Activated T-helper 1 cell treated with anti-CD3 and anti-CD28 coated beads, Interleukin-12 subunit alpha, Interleukin-12 subunit beta, Interleukin-2, Interleukin-4 antibody, amounts not matched to agents 30 ng/mL and 10 ng/mL and 1 ng/mL, durations not matched to agents 14 hours and 24 hours and 36 hours (primary cell): Measurements from ENCODE around the gene PTN. TPM values are rescaled to one million over a fixed set of nuclear protein-coding genes. Genes with fewer than 3 reads are reported as not detected.

Experiments used
- DNase-seq: peaks from one replicate; pipeline ENCODE4 v3.0.0; 2021; ENCODE audit warnings: low spot score
- H3K27ac Mint-ChIP-seq: one replicate; pipeline ENCODE4 v1.8.0; 2021; ENCODE audit warnings: mild to moderate bottlenecking, mixed read lengths
- H3K27me3 Mint-ChIP-seq: one replicate; pipeline ENCODE4 v1.8.0; 2022; ENCODE audit warnings: mild to moderate bottlenecking, moderate library complexity, mixed read lengths; ENCODE audit not compliant: insufficient read depth
- H3K36me3 Mint-ChIP-seq: one replicate; pipeline ENCODE4 v1.8.0; 2021; ENCODE audit warnings: low read depth, mixed read lengths
- H3K4me1 Mint-ChIP-seq: one replicate; pipeline ENCODE4 v1.8.0; 2021; ENCODE audit warnings: low read depth, mixed read lengths
- H3K4me3 Mint-ChIP-seq: one replicate; pipeline ENCODE4 v1.8.0; 2021; ENCODE audit warnings: mild to moderate bottlenecking, moderate library complexity, mixed read lengths
- H3K9me3 Mint-ChIP-seq: one replicate; pipeline ENCODE4 v1.8.0; 2021; ENCODE audit warnings: mixed read lengths
- intact Hi-C: fragments of 100-400 bp; cut with micrococcal nuclease; formaldehyde crosslinking; loops from one replicate; pipeline ENCODE4 v1.15.1; 2024
- total RNA-seq: library from RNA; stranded (reverse); gene quantifications from 2 replicates; pipeline ENCODE4 v1.2.3, GENCODE V29; 2022

PTN gene
- total RNA-seq, 1 donor from 2014 or later = not detected

DNA sequence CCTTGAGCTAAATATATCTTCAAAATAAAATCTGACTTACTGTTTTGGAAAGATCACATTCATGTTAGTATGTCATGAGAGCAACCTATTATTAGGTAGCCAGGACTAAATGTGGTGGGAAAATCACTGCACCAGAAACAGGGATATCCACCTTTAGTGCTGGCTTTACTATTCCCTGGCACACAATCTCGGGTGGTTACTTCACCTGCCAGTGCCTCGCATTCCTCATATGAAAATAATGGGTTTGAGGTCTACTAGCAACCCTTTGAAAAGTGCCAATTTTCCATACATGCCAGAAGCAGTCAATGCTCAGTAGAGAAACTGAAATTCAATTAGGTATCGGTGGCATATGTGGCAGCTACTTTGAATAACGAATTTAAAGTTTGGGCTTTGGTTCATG lies 36.8 kb downstream of the PTN start:
- H3K9me3 Mint-ChIP-seq = no peaks in the 10 kb centered on the region
- H3K4me1 Mint-ChIP-seq = no peaks in the 10 kb centered on the region
- DNase-seq = no peak

GRCh38 chr7:137305901-137306621 lies 37.5 kb downstream of the PTN start:
- H3K27ac Mint-ChIP-seq = no peak overlapping the region
- DNase-seq = no peak
- no peaks in the 10 kb centered on the region for H3K36me3 Mint-ChIP-seq
- intact Hi-C loops = no loop called here
- H3K4me1 Mint-ChIP-seq = no peaks in the 10 kb centered on the region
- no peaks in the 10 kb centered on the region for H3K9me3 Mint-ChIP-seq
- no peak overlapping the region for H3K4me3 Mint-ChIP-seq
- H3K27me3 Mint-ChIP-seq = no peaks in the 10 kb centered on the region

More for the DNA sequence above, 36.8 kb downstream of the PTN start:
- no peak overlapping the region for H3K27ac Mint-ChIP-seq
- H3K4me3 Mint-ChIP-seq = no peak overlapping the region
- H3K36me3 Mint-ChIP-seq = no peaks in the 10 kb centered on the region
- no peaks in the 10 kb centered on the region for H3K27me3 Mint-ChIP-seq
- intact Hi-C loops = no loop called here

- no peaks in the 10 kb centered on the region for H3K27me3 Mint-ChIP-seq
- H3K4me3 Mint-ChIP-seq = no peak overlapping the region
- no peaks in the 10 kb centered on the region for H3K36me3 Mint-ChIP-seq
- no peaks in the 10 kb centered on the region for H3K9me3 Mint-ChIP-seq
- DNase-seq = no peak
- H3K27ac Mint-ChIP-seq = no peak overlapping the region
- intact Hi-C loops = no loop called here
- no peaks in the 10 kb centered on the region for H3K4me1 Mint-ChIP-seq
Observed at GRCh38 chr7:137304624-137305235, 38.8 kb downstream of the PTN start.

- intact Hi-C loops = no loop called here
- no peak overlapping the region for H3K27ac Mint-ChIP-seq
Observed at GRCh38 chr7:137304165-137304564, 39.4 kb downstream of the PTN start.

GRCh38 chr7:137302081-137302480 lies 41.5 kb downstream of the PTN start:
- H3K4me1 Mint-ChIP-seq = no peaks in the 10 kb centered on the region
- no peak overlapping the region for H3K27ac Mint-ChIP-seq
- H3K36me3 Mint-ChIP-seq = no peaks in the 10 kb centered on the region
- intact Hi-C loops = no loop called here
- no peaks in the 10 kb centered on the region for H3K9me3 Mint-ChIP-seq
- no peaks in the 10 kb centered on the region for H3K27me3 Mint-ChIP-seq
- H3K4me3 Mint-ChIP-seq = no peak overlapping the region
- no peak for DNase-seq

More at GRCh38 chr7:137304165-137304564, 39.4 kb downstream of the PTN start:
- Mint-ChIP-seq H3K27me3 (no peaks in the 10 kb centered on the region), H3K9me3 (no peaks in the 10 kb centered on the region), H3K36me3 (no peaks in the 10 kb centered on the region), H3K4me3 (no peak overlapping the region), H3K4me1 (no peaks in the 10 kb centered on the region)
- no peak for DNase-seq

GRCh38 chr7:137298464-137298794 lies 45.1 kb downstream of the PTN start:
- no peak for DNase-seq
- Mint-ChIP-seq H3K4me1 (no peaks in the 10 kb centered on the region), H3K27ac (no peak overlapping the region), H3K36me3 (no peaks in the 10 kb centered on the region), H3K27me3 (no peaks in the 10 kb centered on the region), H3K9me3 (no peaks in the 10 kb centered on the region), H3K4me3 (no peak overlapping the region)
- intact Hi-C loops = no loop called here

DNA sequence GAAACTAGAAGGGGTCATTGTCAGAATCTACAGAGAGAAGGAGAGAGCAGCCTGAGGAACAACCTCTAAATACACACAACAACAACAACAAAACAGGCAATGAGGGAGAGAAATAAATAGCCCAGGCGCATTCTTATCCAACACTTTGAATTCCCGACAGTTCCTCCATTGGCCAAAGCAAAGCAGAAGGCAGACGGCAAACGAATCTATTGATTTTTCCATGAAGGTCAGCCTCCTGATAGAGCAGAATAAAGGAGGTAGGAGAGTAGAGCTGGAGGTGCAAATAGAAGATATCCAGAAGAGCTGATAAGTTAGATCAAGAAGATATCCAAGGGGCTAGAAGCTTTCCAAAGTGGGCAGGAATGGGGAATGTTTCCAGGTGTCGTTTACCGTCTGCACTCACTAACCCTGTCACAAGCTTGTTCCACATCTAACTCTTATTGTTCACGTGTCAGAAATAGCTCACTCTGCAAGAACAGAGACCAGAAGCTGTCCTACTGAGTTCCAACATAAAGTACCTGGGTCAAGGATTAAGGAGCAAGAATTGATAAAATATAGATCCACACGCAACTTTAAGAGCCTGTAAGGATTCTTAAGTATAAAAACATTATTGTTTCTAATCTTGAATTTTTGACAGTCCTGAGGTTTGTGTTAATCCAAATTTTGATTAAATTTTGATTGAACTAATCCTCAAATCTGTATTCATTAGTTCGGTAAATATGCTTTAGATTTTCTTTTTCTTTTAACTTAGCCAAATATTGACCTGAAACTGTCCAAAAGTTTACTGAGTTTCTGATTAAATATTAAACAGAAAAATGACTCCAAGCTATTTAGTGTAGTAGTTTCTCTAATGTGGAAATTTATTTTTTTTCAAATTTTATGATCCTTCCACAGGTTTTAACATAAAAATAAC lies 45.7 kb downstream of the PTN start:
- no peaks in the 10 kb centered on the region for H3K9me3 Mint-ChIP-seq
- no peaks in the 10 kb centered on the region for H3K27me3 Mint-ChIP-seq
- no peak overlapping the region for H3K27ac Mint-ChIP-seq
- intact Hi-C loops = no loop called here
- no peak overlapping the region for H3K4me3 Mint-ChIP-seq
- DNase-seq = no peak
- no peaks in the 10 kb centered on the region for H3K4me1 Mint-ChIP-seq
- H3K36me3 Mint-ChIP-seq = no peaks in the 10 kb centered on the region

GRCh38 chr7:137296576-137296975 lies 47.0 kb downstream of the PTN start:
- Mint-ChIP-seq H3K36me3 (no peaks in the 10 kb centered on the region), H3K4me1 (no peaks in the 10 kb centered on the region), H3K4me3 (no peak overlapping the region), H3K27ac (no peak overlapping the region), H3K9me3 (no peaks in the 10 kb centered on the region), H3K27me3 (no peaks in the 10 kb centered on the region)
- intact Hi-C loops = no loop called here
- DNase-seq = no peak

DNA sequence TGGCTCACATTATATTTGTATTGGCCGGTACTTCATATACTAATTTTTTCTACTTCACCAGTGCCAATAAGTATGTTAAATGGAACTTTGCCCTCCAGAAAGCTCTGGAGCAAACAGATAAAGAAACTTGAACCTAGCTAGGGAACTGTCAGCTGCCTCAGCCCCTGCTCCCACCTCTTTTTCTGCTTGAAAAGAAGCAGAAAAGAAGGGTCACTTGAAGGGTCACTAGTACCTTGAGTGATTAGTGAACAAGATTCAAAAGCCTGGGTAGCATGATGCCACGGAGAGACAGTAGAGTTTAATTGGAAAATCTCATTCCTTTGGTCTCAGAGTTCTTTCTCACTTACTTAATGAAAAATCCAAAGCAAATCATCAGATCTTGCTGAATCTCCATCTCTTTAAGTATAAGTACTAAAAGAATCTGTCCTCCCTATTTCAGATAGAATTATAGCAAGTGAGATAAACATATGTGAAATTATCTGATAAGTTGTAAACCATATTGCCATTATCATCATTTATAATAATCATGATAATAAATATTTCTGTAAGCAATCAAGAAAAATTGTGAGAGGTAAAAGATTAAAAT lies 47.7 kb downstream of the PTN start:
- no peaks in the 10 kb centered on the region for H3K4me1 Mint-ChIP-seq
- no peak overlapping the region for H3K4me3 Mint-ChIP-seq
- H3K27ac Mint-ChIP-seq = no peak overlapping the region
- no peaks in the 10 kb centered on the region for H3K9me3 Mint-ChIP-seq
- no peaks in the 10 kb centered on the region for H3K36me3 Mint-ChIP-seq
- no peaks in the 10 kb centered on the region for H3K27me3 Mint-ChIP-seq
- no peak for DNase-seq
- intact Hi-C loops = no loop called here

GRCh38 chr7:137289101-137289500 lies 54.4 kb downstream of the PTN start:
- H3K27me3 Mint-ChIP-seq = no peaks in the 10 kb centered on the region
- no peak overlapping the region for H3K27ac Mint-ChIP-seq
- intact Hi-C loops = no loop called here
- no peak overlapping the region for H3K4me3 Mint-ChIP-seq
- no peaks in the 10 kb centered on the region for H3K4me1 Mint-ChIP-seq
- no peak for DNase-seq
- H3K36me3 Mint-ChIP-seq = no peaks in the 10 kb centered on the region
- no peaks in the 10 kb centered on the region for H3K9me3 Mint-ChIP-seq

- no peak for DNase-seq
- no peak overlapping the region for H3K27ac Mint-ChIP-seq
- no peaks in the 10 kb centered on the region for H3K9me3 Mint-ChIP-seq
- no peaks in the 10 kb centered on the region for H3K4me1 Mint-ChIP-seq
- no peaks in the 10 kb centered on the region for H3K27me3 Mint-ChIP-seq
- intact Hi-C loops = no loop called here
- H3K36me3 Mint-ChIP-seq = no peaks in the 10 kb centered on the region
- no peak overlapping the region for H3K4me3 Mint-ChIP-seq
Observed at GRCh38 chr7:137287651-137288258, 55.8 kb downstream of the PTN start.

DNA sequence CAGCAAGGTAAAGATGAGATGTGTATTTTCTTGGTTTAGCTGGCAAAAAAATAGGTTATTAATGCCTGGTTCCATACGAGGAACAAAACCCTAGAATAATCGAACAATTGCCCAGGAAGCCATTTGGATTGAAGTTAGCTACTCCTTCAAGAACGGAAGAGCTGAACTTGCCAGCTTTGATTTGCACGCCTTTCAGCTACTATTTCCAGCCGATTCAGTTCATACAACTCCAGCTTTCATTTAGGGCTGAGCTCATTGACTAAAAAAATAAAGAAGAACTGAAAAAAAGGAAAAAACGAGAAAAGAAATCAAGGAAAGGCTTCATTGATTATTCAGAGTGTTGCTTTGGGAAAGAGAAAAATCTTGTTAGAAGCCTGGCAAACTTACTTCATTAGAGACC lies 60.4 kb downstream of the PTN start:
- Mint-ChIP-seq H3K9me3 (no peaks in the 10 kb centered on the region), H3K27ac (no peak overlapping the region), H3K36me3 (no peaks in the 10 kb centered on the region), H3K27me3 (no peaks in the 10 kb centered on the region), H3K4me3 (no peak overlapping the region), H3K4me1 (no peaks in the 10 kb centered on the region)
- no peak for DNase-seq
- intact Hi-C loops = no loop called here
